Measurements from ENCODE around the gene PEX13. TPM values are rescaled to one million over a fixed set of nuclear protein-coding genes. Genes with fewer than 3 reads are reported as not detected.
A peak's percentile ranks its signal among the peaks of the same experiment; 100 is the strongest.

The PEX13 gene
- 28.4 TPM for polyA plus RNA-seq
- long read RNA-seq, donor 1, full-length matches to known transcripts: 6 of 24 reads
- long read RNA-seq, donor 1, partial matches to known transcripts: 18 of 24 reads
- long read RNA-seq, donor 1, other reads (novel, unspliced or antisense): 0 of 24 reads
- long read RNA-seq, donor 2, full-length matches to known transcripts: 9 of 9 reads
- long read RNA-seq, donor 2, partial matches to known transcripts: 0 of 9 reads
- long read RNA-seq, donor 2, other reads (novel, unspliced or antisense): 0 of 9 reads
- long read RNA-seq, donor 3: 0 reads
- long read RNA-seq, donor 4: 0 reads
- long read RNA-seq, donor 5, full-length matches to known transcripts: 6 of 6 reads
- long read RNA-seq, donor 5, partial matches to known transcripts: 0 of 6 reads
- long read RNA-seq, donor 5, other reads (novel, unspliced or antisense): 0 of 6 reads
- long read RNA-seq, donor 6, partial matches to known transcripts: 0 of 1 reads
- long read RNA-seq, donor 6, other reads (novel, unspliced or antisense): 0 of 1 reads
- long read RNA-seq, donor 7, full-length matches to known transcripts: 3 of 3 reads
- long read RNA-seq, donor 7, partial matches to known transcripts: 0 of 3 reads
- long read RNA-seq, donor 7, other reads (novel, unspliced or antisense): 0 of 3 reads
- long read RNA-seq, donor 8, full-length matches to known transcripts: 15 of 15 reads
- long read RNA-seq, donor 8, partial matches to known transcripts: 0 of 15 reads
- long read RNA-seq, donor 8, other reads (novel, unspliced or antisense): 0 of 15 reads
- long read RNA-seq, donor 9, full-length matches to known transcripts: 10 of 16 reads
- long read RNA-seq, donor 9, partial matches to known transcripts: 6 of 16 reads
- long read RNA-seq, donor 9, other reads (novel, unspliced or antisense): 0 of 16 reads
- long read RNA-seq, donor 10, full-length matches to known transcripts: 4 of 10 reads
- long read RNA-seq, donor 10, partial matches to known transcripts: 6 of 10 reads
- long read RNA-seq, donor 10, other reads (novel, unspliced or antisense): 0 of 10 reads
- long read RNA-seq, donor 11, full-length matches to known transcripts: 8 of 8 reads
- long read RNA-seq, donor 11, partial matches to known transcripts: 0 of 8 reads
- long read RNA-seq, donor 11, other reads (novel, unspliced or antisense): 0 of 8 reads

DNA sequence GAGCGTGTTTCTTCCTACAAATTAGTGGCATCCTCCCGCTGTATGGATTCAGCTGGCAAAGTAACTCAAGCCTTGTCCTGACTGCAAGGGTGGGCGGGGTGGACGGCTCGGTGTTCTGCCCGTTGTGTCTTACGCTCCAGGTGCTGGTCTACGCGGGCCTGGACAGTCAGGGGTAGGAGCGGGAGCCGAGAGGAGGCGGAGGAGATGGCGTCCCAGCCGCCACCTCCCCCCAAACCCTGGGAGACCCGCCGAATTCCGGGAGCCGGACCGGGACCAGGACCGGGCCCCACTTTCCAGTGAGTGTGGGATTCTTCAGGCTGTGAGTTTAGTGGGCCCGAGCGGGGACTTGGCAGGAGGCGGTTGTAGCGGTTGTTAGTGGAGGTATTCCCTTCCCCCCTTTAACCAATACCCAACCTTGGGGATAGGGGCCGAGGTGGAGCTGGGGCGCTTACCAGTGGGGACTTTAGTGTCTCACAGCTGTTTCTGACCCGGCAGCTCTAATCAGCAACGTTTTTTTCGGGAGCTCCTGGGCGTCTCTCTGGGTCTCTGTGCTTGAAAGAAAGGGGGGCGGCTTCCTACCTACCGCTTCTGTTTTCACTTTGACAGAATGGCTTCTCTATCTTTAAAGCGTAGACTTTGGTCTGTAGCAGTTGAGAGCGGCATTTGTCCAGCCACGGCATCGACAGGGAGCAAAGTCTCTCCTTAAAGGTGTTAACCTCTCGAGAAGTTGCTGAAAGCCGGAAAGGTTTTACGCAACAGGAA, at the start of gene PEX13, which contains the start of gene PUS10:
PEX13 (plus strand) TSS at position 165 of the 762 bp plus-strand sequence; CDS start at position 205, 40 bp downstream.
PUS10 (minus strand) TSS at position 700 of the 762 bp plus-strand sequence. CDS start 6,365 bp downstream, outside the sequence.
- Histone ChIP-seq H3K4me3 (ENCODE audit: low read length) (peak within 1 kb of the TSS; percentile 82), H3K36me3 (ENCODE audit: control insufficient read depth, insufficient read depth, low read length) (peaks cover 12% of the 10 kb centered on the region), H3K9me3 (ENCODE audit: control insufficient read depth, low read depth, low read length) (no peaks in the 10 kb centered on the region), H3K4me1 (ENCODE audit: control insufficient read depth, insufficient read depth, low read length) (peaks cover 9% of the 10 kb centered on the region), H3K27ac (ENCODE audit: low read length) (peak within 1 kb of the TSS; percentile 95), H3K27me3 (ENCODE audit: control insufficient read depth, insufficient read depth, low read length) (no peaks in the 10 kb centered on the region)
- no CpG with 5 or more reads among the region's 39 CpGs for WGBS (ENCODE audit: insufficient coverage, low lambda C conversion rate)
- peak; percentile 92 to 96 for DNase-seq

GRCh38 chr2:60972889-60973656, 44.4 kb upstream of the PEX13 start:
- no peak overlapping the region for H3K27ac ChIP-seq (ENCODE audit: low read length)
- no CpG with 5 or more reads among the region's 32 CpGs for WGBS (ENCODE audit: insufficient coverage, low lambda C conversion rate)
- peaks cover 3% of the 10 kb centered on the region for H3K4me1 ChIP-seq (ENCODE audit: control insufficient read depth, insufficient read depth, low read length)
- H3K9me3 ChIP-seq (ENCODE audit: control insufficient read depth, low read depth, low read length): peaks cover 3% of the 10 kb centered on the region
- no peak overlapping the region for H3K4me3 ChIP-seq (ENCODE audit: low read length)
- H3K36me3 ChIP-seq (ENCODE audit: control insufficient read depth, insufficient read depth, low read length): peaks cover 2% of the 10 kb centered on the region
- no peaks in the 10 kb centered on the region for H3K27me3 ChIP-seq (ENCODE audit: control insufficient read depth, insufficient read depth, low read length)
- DNase-seq: no peak

DNA sequence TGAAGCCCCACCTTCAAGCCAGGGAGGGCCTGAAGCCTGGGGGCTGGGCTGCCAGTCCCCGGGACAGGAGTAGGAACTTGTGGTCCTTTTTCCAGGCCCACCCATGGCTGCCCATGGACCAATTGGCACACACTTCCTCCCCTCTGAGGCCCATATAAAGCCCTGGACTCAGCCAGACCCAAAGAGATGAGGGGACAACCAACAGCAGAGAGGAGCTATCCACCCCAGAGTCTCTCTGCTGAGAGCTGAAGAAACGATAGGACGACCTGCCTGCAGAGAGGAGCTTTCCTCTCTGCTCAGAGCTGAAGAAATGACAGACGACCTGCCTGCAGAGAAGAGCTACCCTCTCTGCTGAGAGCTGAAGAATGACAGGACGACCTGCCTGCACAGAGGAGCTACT, 43.8 kb upstream of the PEX13 start:
- Histone ChIP-seq H3K27me3 (ENCODE audit: control insufficient read depth, insufficient read depth, low read length) (no peaks in the 10 kb centered on the region), H3K9me3 (ENCODE audit: control insufficient read depth, low read depth, low read length) (peaks cover 3% of the 10 kb centered on the region), H3K36me3 (ENCODE audit: control insufficient read depth, insufficient read depth, low read length) (peaks cover 2% of the 10 kb centered on the region), H3K27ac (ENCODE audit: low read length) (no peak overlapping the region), H3K4me3 (ENCODE audit: low read length) (no peak overlapping the region), H3K4me1 (ENCODE audit: control insufficient read depth, insufficient read depth, low read length) (peaks cover 3% of the 10 kb centered on the region)
- whole genome bisulfite sequencing (ENCODE audit: insufficient coverage, low lambda C conversion rate): no CpG with 5 or more reads among the region's 5 CpGs
- no peak for DNase-seq

DNA sequence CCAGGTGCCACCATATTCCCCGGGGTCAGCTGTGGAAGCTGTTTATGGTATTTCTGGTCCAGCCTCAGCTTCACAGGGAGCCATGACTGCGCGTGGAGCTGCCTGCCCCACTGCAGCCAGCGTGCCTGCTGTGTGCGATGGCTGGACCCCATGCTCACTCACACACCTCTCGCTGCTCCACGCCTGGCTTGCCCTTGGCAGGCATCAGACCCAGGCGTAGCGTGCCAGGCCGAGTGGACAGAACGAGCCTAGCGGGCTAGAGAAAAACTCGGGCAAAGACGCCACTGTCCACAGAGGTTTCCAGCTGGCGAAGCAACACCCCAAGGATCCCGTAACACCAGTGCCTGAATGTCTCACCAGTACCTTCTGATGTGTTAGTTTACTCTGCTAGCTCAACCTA, 42.9 kb upstream of the PEX13 start:
- Histone ChIP-seq H3K27me3 (ENCODE audit: control insufficient read depth, insufficient read depth, low read length) (no peaks in the 10 kb centered on the region), H3K4me1 (ENCODE audit: control insufficient read depth, insufficient read depth, low read length) (peaks cover 3% of the 10 kb centered on the region), H3K4me3 (ENCODE audit: low read length) (no peak overlapping the region), H3K36me3 (ENCODE audit: control insufficient read depth, insufficient read depth, low read length) (peaks cover 2% of the 10 kb centered on the region), H3K9me3 (ENCODE audit: control insufficient read depth, low read depth, low read length) (peaks cover 3% of the 10 kb centered on the region), H3K27ac (ENCODE audit: low read length) (no peak overlapping the region)
- DNase-seq: no peak
- no CpG with 5 or more reads among the region's 16 CpGs for WGBS (ENCODE audit: insufficient coverage, low lambda C conversion rate)

- H3K36me3 ChIP-seq (ENCODE audit: control insufficient read depth, insufficient read depth, low read length): peaks cover 2% of the 10 kb centered on the region
- H3K27me3 ChIP-seq (ENCODE audit: control insufficient read depth, insufficient read depth, low read length): no peaks in the 10 kb centered on the region
- peak overlapping the region; percentile 40 for H3K27ac ChIP-seq (ENCODE audit: low read length)
- WGBS (ENCODE audit: insufficient coverage, low lambda C conversion rate): no CpG with 5 or more reads among the region's 3 CpGs
- H3K4me1 ChIP-seq (ENCODE audit: control insufficient read depth, insufficient read depth, low read length): peaks cover 3% of the 10 kb centered on the region
- no peak overlapping the region for H3K4me3 ChIP-seq (ENCODE audit: low read length)
- peaks cover 3% of the 10 kb centered on the region for H3K9me3 ChIP-seq (ENCODE audit: control insufficient read depth, low read depth, low read length)
- DNase-seq: peak; percentile 40 to 78
Measured at GRCh38 chr2:60976256-60976850, 41.2 kb upstream of the PEX13 start.

GRCh38 chr2:60976875-60977561, 40.5 kb upstream of the PEX13 start:
- Histone ChIP-seq H3K9me3 (ENCODE audit: control insufficient read depth, low read depth, low read length) (peaks cover 3% of the 10 kb centered on the region), H3K27me3 (ENCODE audit: control insufficient read depth, insufficient read depth, low read length) (no peaks in the 10 kb centered on the region), H3K4me1 (ENCODE audit: control insufficient read depth, insufficient read depth, low read length) (peaks cover 3% of the 10 kb centered on the region), H3K36me3 (ENCODE audit: control insufficient read depth, insufficient read depth, low read length) (peaks cover 2% of the 10 kb centered on the region), H3K27ac (ENCODE audit: low read length) (no peak overlapping the region), H3K4me3 (ENCODE audit: low read length) (no peak overlapping the region)
- WGBS (ENCODE audit: insufficient coverage, low lambda C conversion rate): 100% methylated on average over 1 of the region's 5 CpGs
- DNase-seq: no peak

DNA sequence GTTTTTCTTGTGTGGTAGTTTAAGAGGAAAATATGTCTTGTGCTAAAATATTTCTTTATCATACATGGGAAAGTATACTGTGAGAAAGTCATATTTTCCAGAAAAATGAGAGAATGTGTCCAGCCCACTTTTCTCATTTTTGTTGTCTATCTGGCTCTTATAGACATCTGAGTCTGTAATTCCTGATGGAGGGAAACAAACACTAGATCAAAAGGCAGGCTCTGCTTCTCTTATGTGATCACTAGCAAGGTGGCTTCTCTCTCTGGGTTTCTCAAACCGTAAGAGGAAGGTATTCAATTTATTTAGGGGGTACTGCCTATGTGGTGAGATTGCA, 40.0 kb upstream of the PEX13 start:
- WGBS (ENCODE audit: insufficient coverage, low lambda C conversion rate): no CpG with 5 or more reads among the region's 1 CpG
- peaks cover 3% of the 10 kb centered on the region for H3K4me1 ChIP-seq (ENCODE audit: control insufficient read depth, insufficient read depth, low read length)
- H3K36me3 ChIP-seq (ENCODE audit: control insufficient read depth, insufficient read depth, low read length): peaks cover 2% of the 10 kb centered on the region
- no peak for DNase-seq
- H3K27ac ChIP-seq (ENCODE audit: low read length): no peak overlapping the region
- no peaks in the 10 kb centered on the region for H3K27me3 ChIP-seq (ENCODE audit: control insufficient read depth, insufficient read depth, low read length)
- no peak overlapping the region for H3K4me3 ChIP-seq (ENCODE audit: low read length)
- H3K9me3 ChIP-seq (ENCODE audit: control insufficient read depth, low read depth, low read length): peaks cover 3% of the 10 kb centered on the region

- H3K9me3 ChIP-seq (ENCODE audit: control insufficient read depth, low read depth, low read length): no peaks in the 10 kb centered on the region
- 100% methylated on average over 1 of the region's 4 CpGs for WGBS (ENCODE audit: insufficient coverage, low lambda C conversion rate)
Measured at GRCh38 chr2:60979231-60979630, 38.3 kb upstream of the PEX13 start.

More at GRCh38 chr2:60979231-60979630, 38.3 kb upstream of the PEX13 start:
- H3K27me3 ChIP-seq (ENCODE audit: control insufficient read depth, insufficient read depth, low read length): no peaks in the 10 kb centered on the region
- no peak overlapping the region for H3K4me3 ChIP-seq (ENCODE audit: low read length)
- peaks cover 3% of the 10 kb centered on the region for H3K4me1 ChIP-seq (ENCODE audit: control insufficient read depth, insufficient read depth, low read length)
- H3K36me3 ChIP-seq (ENCODE audit: control insufficient read depth, insufficient read depth, low read length): peaks cover 2% of the 10 kb centered on the region
- no peak overlapping the region for H3K27ac ChIP-seq (ENCODE audit: low read length)
- DNase-seq: no peak

Measured in large intestine (tissue), 12 donors.